ENCODE data around the gene TP63. TPM values are rescaled to one million over a fixed set of nuclear protein-coding genes. Genes with fewer than 3 reads are reported as not detected.

The TP63 gene
- total RNA-seq, 1 donor = 1.8 TPM

DNA sequence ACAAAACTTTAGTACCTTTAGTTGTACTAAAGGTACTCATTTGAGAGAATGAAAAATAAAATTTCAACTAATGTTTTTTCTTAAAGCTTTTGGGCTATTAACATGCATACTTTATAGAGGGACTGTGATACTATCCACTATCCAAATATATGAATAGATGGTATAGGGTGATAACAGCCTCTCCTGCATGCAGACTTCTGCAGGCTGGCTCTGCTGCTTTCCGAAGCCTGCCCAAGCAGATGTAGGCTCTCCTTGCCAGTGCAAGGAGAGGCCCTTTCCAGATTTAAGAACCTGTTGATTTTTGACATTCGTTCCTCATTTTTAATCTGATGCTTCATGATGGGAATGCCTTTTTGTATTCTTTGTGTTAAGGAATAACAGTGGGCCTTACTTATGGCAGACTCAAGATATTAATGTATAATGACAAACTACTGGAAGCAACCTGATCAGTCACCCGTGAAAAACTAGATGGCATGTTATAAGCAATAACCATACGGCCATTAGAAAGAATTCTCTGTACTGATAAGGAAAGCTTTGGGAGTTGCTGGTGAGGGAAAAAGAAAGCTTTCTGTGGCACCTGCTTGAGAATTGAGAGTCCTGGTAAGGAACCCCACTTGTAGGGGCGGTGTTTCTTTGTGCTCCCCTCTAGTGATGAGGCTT lies 181.7 kb downstream of the TP63 start:
- no peaks in the 10 kb centered on the region for H3K4me1 ChIP-seq (ENCODE audit: insufficient read depth, low read length)
- DNase-seq (ENCODE audit: insufficient read length, low spot score, missing footprints) = no peak
- no peaks in the 10 kb centered on the region for H4K20me1 ChIP-seq (ENCODE audit: insufficient read depth, low read length)

DNA sequence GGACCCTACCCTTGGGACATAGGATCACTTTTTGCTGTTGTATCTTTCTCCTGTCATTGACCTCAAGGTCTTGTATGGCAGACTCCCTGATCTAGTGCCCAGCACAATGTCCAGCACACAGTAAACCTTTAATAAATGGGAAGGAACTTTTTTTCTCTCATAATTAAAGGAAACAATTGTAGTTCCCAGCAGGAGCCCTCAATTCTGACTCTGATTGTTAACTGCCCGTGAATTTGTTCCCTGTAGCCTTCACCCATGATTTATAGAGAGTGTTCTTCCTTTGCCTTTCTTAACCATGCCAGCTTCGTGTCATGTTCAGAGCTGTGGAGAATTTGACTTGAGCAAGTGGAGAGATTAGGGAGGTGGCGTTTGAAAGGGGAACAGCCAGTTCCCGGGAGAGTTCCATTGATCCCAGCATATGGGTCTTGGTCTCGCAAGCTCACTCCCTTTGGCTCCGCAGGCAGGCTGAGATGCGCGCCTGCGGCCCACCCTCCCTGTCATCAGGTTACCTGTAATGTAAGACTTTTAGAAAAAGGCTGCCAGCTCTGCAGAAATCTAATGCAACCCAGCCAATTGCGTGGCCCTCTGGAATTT lies 182.6 kb downstream of the TP63 start:
- DNase-seq (ENCODE audit: insufficient read length, low spot score, missing footprints) = no peak

More for the DNA sequence above, 181.7 kb downstream of the TP63 start:
- Histone ChIP-seq H2AFZ (ENCODE audit: low read length) (no peak overlapping the region), H3K4me2 (ENCODE audit: insufficient read depth, low read length) (no peak overlapping the region), H3K9me3 (ENCODE audit: low read depth, low read length) (no peaks in the 10 kb centered on the region), H3K27ac (ENCODE audit: low read depth, low read length) (no peak overlapping the region), H3K79me2 (ENCODE audit: insufficient read depth, low read length) (no peaks in the 10 kb centered on the region), H3K27me3 (ENCODE audit: insufficient read depth, low read length) (no peaks in the 10 kb centered on the region), H3K36me3 (ENCODE audit: insufficient read depth, low read length) (no peaks in the 10 kb centered on the region), H3K4me3 (ENCODE audit: insufficient read depth, low read length) (no peak overlapping the region)
- TF ChIP-seq, protein P1, sequence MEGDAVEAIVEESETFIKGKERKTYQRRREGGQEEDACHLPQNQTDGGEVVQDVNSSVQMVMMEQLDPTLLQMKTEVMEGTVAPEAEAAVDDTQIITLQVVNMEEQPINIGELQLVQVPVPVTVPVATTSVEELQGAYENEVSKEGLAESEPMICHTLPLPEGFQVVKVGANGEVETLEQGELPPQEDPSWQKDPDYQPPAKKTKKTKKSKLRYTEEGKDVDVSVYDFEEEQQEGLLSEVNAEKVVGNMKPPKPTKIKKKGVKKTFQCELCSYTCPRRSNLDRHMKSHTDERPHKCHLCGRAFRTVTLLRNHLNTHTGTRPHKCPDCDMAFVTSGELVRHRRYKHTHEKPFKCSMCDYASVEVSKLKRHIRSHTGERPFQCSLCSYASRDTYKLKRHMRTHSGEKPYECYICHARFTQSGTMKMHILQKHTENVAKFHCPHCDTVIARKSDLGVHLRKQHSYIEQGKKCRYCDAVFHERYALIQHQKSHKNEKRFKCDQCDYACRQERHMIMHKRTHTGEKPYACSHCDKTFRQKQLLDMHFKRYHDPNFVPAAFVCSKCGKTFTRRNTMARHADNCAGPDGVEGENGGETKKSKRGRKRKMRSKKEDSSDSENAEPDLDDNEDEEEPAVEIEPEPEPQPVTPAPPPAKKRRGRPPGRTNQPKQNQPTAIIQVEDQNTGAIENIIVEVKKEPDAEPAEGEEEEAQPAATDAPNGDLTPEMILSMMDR (IDR thresholded peaks at IDR 0.05; ENCODE audit: extremely low read depth, low read depth, low read length) = no peak

GRCh38 chr3:189820365-189820720 lies 189.2 kb downstream of the TP63 start:
- Histone ChIP-seq H3K27ac (ENCODE audit: low read depth, low read length) (no peak overlapping the region), H3K4me2 (ENCODE audit: insufficient read depth, low read length) (no peak overlapping the region), H3K4me3 (ENCODE audit: insufficient read depth, low read length) (no peak overlapping the region), H3K4me1 (ENCODE audit: insufficient read depth, low read length) (peaks cover 9% of the 10 kb centered on the region), H3K36me3 (ENCODE audit: insufficient read depth, low read length) (no peaks in the 10 kb centered on the region), H3K27me3 (ENCODE audit: insufficient read depth, low read length) (no peaks in the 10 kb centered on the region), H4K20me1 (ENCODE audit: insufficient read depth, low read length) (no peaks in the 10 kb centered on the region), H3K9me3 (ENCODE audit: low read depth, low read length) (no peaks in the 10 kb centered on the region), H3K79me2 (ENCODE audit: insufficient read depth, low read length) (no peaks in the 10 kb centered on the region), H2AFZ (ENCODE audit: low read length) (no peak overlapping the region)
- no peak for DNase-seq (ENCODE audit: insufficient read length, low spot score, missing footprints)
- TF ChIP-seq, protein P1 (IDR thresholded peaks at IDR 0.05; ENCODE audit: extremely low read depth, low read depth, low read length) = no peak

More for the DNA sequence above, 182.6 kb downstream of the TP63 start:
- H3K27ac ChIP-seq (ENCODE audit: low read depth, low read length) = no peak overlapping the region
- no peak overlapping the region for H3K4me2 ChIP-seq (ENCODE audit: insufficient read depth, low read length)
- no peaks in the 10 kb centered on the region for H4K20me1 ChIP-seq (ENCODE audit: insufficient read depth, low read length)
- TF ChIP-seq, protein P1 (IDR thresholded peaks at IDR 0.05; ENCODE audit: extremely low read depth, low read depth, low read length) = no peak
- no peaks in the 10 kb centered on the region for H3K4me1 ChIP-seq (ENCODE audit: insufficient read depth, low read length)
- H3K9me3 ChIP-seq (ENCODE audit: low read depth, low read length) = no peaks in the 10 kb centered on the region
- no peaks in the 10 kb centered on the region for H3K79me2 ChIP-seq (ENCODE audit: insufficient read depth, low read length)
- H3K27me3 ChIP-seq (ENCODE audit: insufficient read depth, low read length) = no peaks in the 10 kb centered on the region
- H3K4me3 ChIP-seq (ENCODE audit: insufficient read depth, low read length) = no peak overlapping the region
- H3K36me3 ChIP-seq (ENCODE audit: insufficient read depth, low read length) = no peaks in the 10 kb centered on the region
- no peak overlapping the region for H2AFZ ChIP-seq (ENCODE audit: low read length)

DNA sequence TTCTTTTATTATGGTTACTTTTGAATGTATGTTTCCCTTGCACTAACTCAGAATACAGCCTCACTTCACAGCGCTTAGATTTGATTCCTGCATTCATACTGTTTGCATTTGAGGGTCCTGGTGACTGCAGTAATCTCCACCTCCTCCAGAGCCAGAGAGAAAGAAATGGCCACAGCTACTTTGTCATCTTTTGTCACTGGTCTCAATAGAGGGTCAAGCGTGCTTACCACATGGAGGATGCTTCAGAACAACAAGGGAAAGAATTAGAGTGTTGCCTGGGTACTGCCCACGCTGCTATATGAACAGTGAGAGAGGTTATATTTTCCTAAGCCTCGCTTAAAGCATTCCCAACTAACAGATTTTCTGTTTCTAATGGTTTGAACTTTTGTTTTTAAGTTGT lies 190.1 kb downstream of the TP63 start:
- Histone ChIP-seq H3K79me2 (ENCODE audit: insufficient read depth, low read length) (no peaks in the 10 kb centered on the region), H4K20me1 (ENCODE audit: insufficient read depth, low read length) (no peaks in the 10 kb centered on the region), H3K27ac (ENCODE audit: low read depth, low read length) (no peak overlapping the region), H3K4me3 (ENCODE audit: insufficient read depth, low read length) (no peak overlapping the region), H3K9me3 (ENCODE audit: low read depth, low read length) (no peaks in the 10 kb centered on the region), H3K4me2 (ENCODE audit: insufficient read depth, low read length) (no peak overlapping the region), H3K4me1 (ENCODE audit: insufficient read depth, low read length) (peaks cover 9% of the 10 kb centered on the region), H2AFZ (ENCODE audit: low read length) (no peak overlapping the region), H3K27me3 (ENCODE audit: insufficient read depth, low read length) (no peaks in the 10 kb centered on the region), H3K36me3 (ENCODE audit: insufficient read depth, low read length) (no peaks in the 10 kb centered on the region)
- TF ChIP-seq, protein P1 (IDR thresholded peaks at IDR 0.05; ENCODE audit: extremely low read depth, low read depth, low read length) = no peak
- DNase-seq (ENCODE audit: insufficient read length, low spot score, missing footprints) = no peak

Data from osteoblast (primary cell).